OCI-LY3 (cell line): ENCODE data around the gene SH2B3.

Experiments used
- H2AFZ ChIP-seq: fragments of 200-600, 300-600 bp; shearing (Covaris generic); 2 replicates; pipeline ENCODE4 v1.6.0; 2014; ENCODE audit warnings: antibody characterized with exemption, low read depth, low read length
- H3K27ac ChIP-seq: fragments of 200-600, 300-600 bp; sonication (generic); 2 replicates; pipeline ENCODE4 v1.5.1; 2014; ENCODE audit warnings: mild to moderate bottlenecking, low read length, moderate library complexity, mixed read lengths
- H3K27me3 ChIP-seq: fragments of 200-600, 300-600 bp; sonication (generic); 2 replicates; pipeline ENCODE4 v1.6.1; 2014; ENCODE audit warnings: low read depth, low read length, mixed read lengths
- H3K36me3 ChIP-seq: fragments of 200-600, 300-600 bp; sonication (generic); replicated peaks from 2 replicates; pipeline ENCODE3; 2014; ENCODE audit warnings: low read depth, low read length, mixed read lengths
- H3K4me1 ChIP-seq: fragments of 300-600, 200-600 bp; sonication (generic); 2 replicates; pipeline ENCODE4 v1.6.1; 2014; ENCODE audit warnings: low read length, mixed read lengths
- H3K4me2 ChIP-seq: fragments of 200-600, 300-600 bp; sonication (generic); 2 replicates; pipeline ENCODE4 v1.6.1; 2014; ENCODE audit warnings: low read length, mixed read lengths
- H3K4me3 ChIP-seq: fragments of 300-600, 200-600 bp; sonication (generic); 2 replicates; pipeline ENCODE4 v1.5.1; 2014; ENCODE audit warnings: antibody characterized with exemption, mild to moderate bottlenecking, low read length, moderate library complexity
- H3K79me2 ChIP-seq: fragments of 300-600, 200-600 bp; shearing (Covaris generic); 2 replicates; pipeline ENCODE4 v1.6.1; 2014; ENCODE audit warnings: mild to moderate bottlenecking, low read length, mixed read lengths
- H3K9ac ChIP-seq: fragments of 300-600, 200-600 bp; shearing (Covaris generic); 2 replicates; pipeline ENCODE4 v1.6.0; 2014; ENCODE audit warnings: mild to moderate bottlenecking, low read length, moderate library complexity
- H3K9me3 ChIP-seq: fragments of 200-600, 300-600 bp; shearing (Covaris generic); 2 replicates; pipeline ENCODE4 v1.6.1; 2014; ENCODE audit warnings: low read length, mixed read lengths; ENCODE audit not compliant: insufficient read depth
- H4K20me1 ChIP-seq: fragments of 200-600, 300-600 bp; sonication (generic); 2 replicates; pipeline ENCODE4 v1.6.1; 2016; ENCODE audit warnings: low read length, mixed read lengths; ENCODE audit not compliant: insufficient read depth
- CTCF ChIP-seq: fragments of 200-600, 300-600 bp; sonication (generic); IDR thresholded peaks from 2 replicates; pipeline ENCODE4 v1.5.1; 2014; ENCODE audit warnings: antibody characterized with exemption, low read length, low read depth
- EZH2phosphoT487 ChIP-seq: fragments of 200-600 bp; shearing (Covaris generic); IDR thresholded peaks from 2 replicates; pipeline ENCODE4 v1.6.1; 2018; ENCODE audit warnings: antibody characterized with exemption, mixed run types, low read depth

SH2B3 gene

GRCh38 chr12:111447571-111448265, 42.0 kb downstream of the SH2B3 start:
- no peak overlapping the region for H3K4me3 ChIP-seq
- no peak overlapping the region for H3K27ac ChIP-seq
- peaks cover 5% of the 10 kb centered on the region; the same call in 1 of the 2 replicates for H3K27me3 ChIP-seq
- H4K20me1 ChIP-seq, result peaks cover 83% of the 10 kb centered on the region
- TF ChIP-seq CTCF, result no peak
- TF ChIP-seq EZH2phosphoT487, result no peak
- H3K9me3 ChIP-seq, result no peaks in the 10 kb centered on the region
- H2AFZ ChIP-seq, result no peak overlapping the region
- H3K4me2 ChIP-seq, result no peak overlapping the region
- peaks cover 14% of the 10 kb centered on the region; the same call in 1 of the 2 replicates for H3K79me2 ChIP-seq
- no peak overlapping the region for H3K9ac ChIP-seq
- H3K36me3 ChIP-seq, result peaks cover 72% of the 10 kb centered on the region
- H3K4me1 ChIP-seq, result peaks cover 54% of the 10 kb centered on the region

- Histone ChIP-seq H4K20me1 (peaks cover 76% of the 10 kb centered on the region), H3K27ac (no peak overlapping the region; the same call in 1 of the 2 replicates), H3K79me2 (peaks cover 12% of the 10 kb centered on the region; the same call in 1 of the 2 replicates), H3K4me2 (no peak overlapping the region), H3K27me3 (peaks cover 1% of the 10 kb centered on the region; the same call in 1 of the 2 replicates), H3K9me3 (no peaks in the 10 kb centered on the region), H3K4me1 (peaks cover 48% of the 10 kb centered on the region), H3K4me3 (no peak overlapping the region), H2AFZ (no peak overlapping the region), H3K36me3 (peaks cover 70% of the 10 kb centered on the region), H3K9ac (no peak overlapping the region)
- TF ChIP-seq EZH2phosphoT487, result no peak
- TF ChIP-seq CTCF, result no peak
Measured at GRCh38 chr12:111448266-111448830, 42.6 kb downstream of the SH2B3 start.

GRCh38 chr12:111448846-111449790, 43.4 kb downstream of the SH2B3 start:
- peaks cover 12% of the 10 kb centered on the region; the same call in 1 of the 2 replicates for H3K79me2 ChIP-seq
- H4K20me1 ChIP-seq, result peaks cover 71% of the 10 kb centered on the region
- TF ChIP-seq CTCF, result no peak
- H3K36me3 ChIP-seq, result peaks cover 68% of the 10 kb centered on the region
- no peaks in the 10 kb centered on the region; the same call in 1 of the 2 replicates for H3K27me3 ChIP-seq
- H3K4me1 ChIP-seq, result peaks cover 40% of the 10 kb centered on the region
- no peak overlapping the region; the same call in 1 of the 2 replicates for H3K27ac ChIP-seq
- H3K4me2 ChIP-seq, result no peak overlapping the region
- no peak overlapping the region for H3K4me3 ChIP-seq
- no peak overlapping the region for H3K9ac ChIP-seq
- H3K9me3 ChIP-seq, result no peaks in the 10 kb centered on the region
- no peak overlapping the region for H2AFZ ChIP-seq

GRCh38 chr12:111450676-111451075, 45.0 kb downstream of the SH2B3 start:
- Histone ChIP-seq H3K4me1 (peaks cover 27% of the 10 kb centered on the region), H2AFZ (no peak overlapping the region), H3K9ac (no peak overlapping the region)

More at GRCh38 chr12:111450676-111451075, 45.0 kb downstream of the SH2B3 start:
- peaks cover 5% of the 10 kb centered on the region; the same call in 1 of the 2 replicates for H3K79me2 ChIP-seq
- TF ChIP-seq CTCF, result no peak
- TF ChIP-seq EZH2phosphoT487, result no peak
- H3K9me3 ChIP-seq, result no peaks in the 10 kb centered on the region
- H4K20me1 ChIP-seq, result peaks cover 69% of the 10 kb centered on the region
- H3K36me3 ChIP-seq, result peaks cover 73% of the 10 kb centered on the region
- H3K4me2 ChIP-seq, result no peak overlapping the region
- no peak overlapping the region for H3K4me3 ChIP-seq
- H3K27me3 ChIP-seq, result no peaks in the 10 kb centered on the region; the same call in 1 of the 2 replicates
- no peak overlapping the region for H3K27ac ChIP-seq
